Neuronal stem cell (in vitro differentiated cells): Measurements from ENCODE around the gene STRIT1.

Source experiments
- DNase-seq: peaks from one replicate; pipeline ENCODE4 v3.0.0-alpha.2; 2013; ENCODE audit warnings: low spot score
- H2AFZ ChIP-seq: one replicate; pipeline ENCODE4 v1.6.1; 2013; ENCODE audit warnings: mild to moderate bottlenecking, low read length, inconsistent platforms
- H2AK5ac ChIP-seq: 2 replicates; pipeline ENCODE4 v1.6.1; 2013; ENCODE audit warnings: low read depth, mild to moderate bottlenecking, inconsistent platforms, low read length, moderate library complexity, mixed read lengths
- H2BK120ac ChIP-seq: 2 replicates; pipeline ENCODE4 v1.6.1; 2013; ENCODE audit warnings: low read depth, mild to moderate bottlenecking, inconsistent platforms, low read length, moderate library complexity, mixed read lengths
- H2BK12ac ChIP-seq: one replicate; pipeline ENCODE4 v1.6.1; 2013; ENCODE audit warnings: low read length, inconsistent platforms
- H2BK15ac ChIP-seq: 2 replicates; pipeline ENCODE4 v1.6.1; 2013; ENCODE audit warnings: mild to moderate bottlenecking, low read length, inconsistent platforms, mixed read lengths
- H2BK5ac ChIP-seq: one replicate; pipeline ENCODE4 v1.6.1; 2013; ENCODE audit warnings: inconsistent platforms, mild to moderate bottlenecking, low read length, moderate library complexity
- H3K14ac ChIP-seq: one replicate; pipeline ENCODE4 v1.6.1; 2013; ENCODE audit warnings: low read length, inconsistent platforms
- H3K18ac ChIP-seq: 2 replicates; pipeline ENCODE4 v1.6.1; 2013; ENCODE audit warnings: low read length, inconsistent platforms
- H3K23ac ChIP-seq: 2 replicates; pipeline ENCODE4 v1.6.1; 2013; ENCODE audit warnings: low read depth, mild to moderate bottlenecking, mixed read lengths, low read length, inconsistent platforms; ENCODE audit not compliant: poor library complexity
- H3K27ac ChIP-seq: replicated peaks from 3 replicates; pipeline ENCODE4 v1.5.1; 2013; ENCODE audit warnings: low read length, inconsistent platforms
- H3K27me3 ChIP-seq, 3 experiments: 2 replicates each; pipeline ENCODE4 v1.6.1; 2013; ENCODE audit warnings: low read length in 3 of 3, mild to moderate bottlenecking in 2 of 3, inconsistent platforms in 1 of 3, low read depth in 1 of 3, mixed read lengths in 1 of 3, moderate library complexity in 1 of 3; ENCODE audit not compliant: control insufficient read depth in 3 of 3, insufficient read depth in 3 of 3
- H3K36me3 ChIP-seq, 2 donors: replicated peaks in 1 of 2; 2 replicates each; pipeline ENCODE4 v1.6.1; 2013; ENCODE audit warnings: low read length in 2 of 2; ENCODE audit not compliant: control insufficient read depth in 2 of 2, insufficient read depth in 2 of 2
- H3K4ac ChIP-seq: 2 replicates; pipeline ENCODE4 v1.6.1; 2013; ENCODE audit warnings: inconsistent platforms, mild to moderate bottlenecking, low read length, moderate library complexity
- H3K4me1 ChIP-seq, 2 donors: 1 replicate in 1 of 2; 2 replicates in 1 of 2; pipeline ENCODE4 v1.6.1; 2013; ENCODE audit warnings: low read length in 2 of 2, low read depth in 1 of 2; ENCODE audit not compliant: control insufficient read depth in 2 of 2, insufficient read depth in 1 of 2
- H3K4me2 ChIP-seq: one replicate; pipeline ENCODE4 v1.6.1; 2013; ENCODE audit warnings: mild to moderate bottlenecking, low read length, inconsistent platforms; ENCODE audit not compliant: insufficient read depth, poor library complexity, severe bottlenecking
- H3K4me3 ChIP-seq, 2 donors: 2 replicates each; pipeline ENCODE4 v1.5.1; 2013; ENCODE audit warnings: low read length in 2 of 2, mild to moderate bottlenecking in 2 of 2, inconsistent platforms in 1 of 2, moderate library complexity in 1 of 2
- H3K79me1 ChIP-seq: one replicate; pipeline ENCODE4 v1.6.1; 2013; ENCODE audit warnings: low read depth, mild to moderate bottlenecking, inconsistent platforms, low read length, moderate library complexity
- H3K9ac ChIP-seq: one replicate; pipeline ENCODE4 v1.6.1; 2013; ENCODE audit warnings: mild to moderate bottlenecking, low read depth, low read length, inconsistent platforms; ENCODE audit not compliant: poor library complexity
- H3K9me3 ChIP-seq, 2 donors: replicated peaks in 1 of 2; 2 replicates each; pipeline versions ENCODE3 to v1.6.1; 2013; ENCODE audit warnings: low read length in 2 of 2, mild to moderate bottlenecking in 2 of 2, inconsistent platforms in 1 of 2, low read depth in 1 of 2, mixed read lengths in 1 of 2, moderate library complexity in 1 of 2; ENCODE audit not compliant: control insufficient read depth in 2 of 2, insufficient read depth in 1 of 2
- H4K8ac ChIP-seq: one replicate; pipeline ENCODE4 v1.6.1; 2013; ENCODE audit warnings: low read depth, mild to moderate bottlenecking, inconsistent platforms, low read length, moderate library complexity
- H4K91ac ChIP-seq: one replicate; pipeline ENCODE4 v1.6.1; 2013; ENCODE audit warnings: low read length, low read depth, mild to moderate bottlenecking, inconsistent platforms; ENCODE audit not compliant: poor library complexity
- WGBS, 2 donors: extraction: QIAGEN DNeasy Blood & Tissue Kit; methylation state at CpG; one replicate each; pipeline ENCODE4 v1.1.7; 2013; ENCODE audit warnings: missing lambda C conversion rate in 2 of 2, mixed read lengths in 1 of 2; ENCODE audit not compliant: insufficient read length in 2 of 2, insufficient replicate concordance in 1 of 2; ENCODE audit errors: extremely low coverage in 2 of 2; 5-methylcytosine and 5-hydroxymethylcytosine counted together

The STRIT1 gene

DNA sequence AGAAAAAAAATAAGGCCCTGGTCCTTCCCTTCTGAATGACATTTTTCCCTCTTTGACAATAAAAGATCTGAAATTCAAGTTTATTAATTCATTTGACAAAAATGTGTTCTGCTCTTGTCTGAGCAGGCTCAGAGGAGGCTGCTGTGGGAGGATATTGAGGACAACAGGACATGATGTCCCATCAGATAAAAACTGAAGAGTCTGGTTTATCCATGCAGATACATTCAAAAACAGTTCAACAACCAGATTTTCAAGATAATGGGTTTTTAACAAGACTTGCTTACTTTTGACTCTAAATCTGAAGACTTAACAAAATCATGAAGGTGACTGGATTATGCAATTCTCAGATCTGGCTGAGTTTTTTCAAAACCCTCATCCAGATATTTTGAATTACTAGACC is 36.9 kb upstream of the STRIT1 start:
- no peak overlapping the region for H4K91ac ChIP-seq
- H3K4me1 ChIP-seq, result peaks cover 1 to 2% of the 10 kb centered on the region in 2 donors
- H3K27ac ChIP-seq, result no peak overlapping the region
- H2BK15ac ChIP-seq, result no peak overlapping the region
- no peak overlapping the region for H4K8ac ChIP-seq
- H2BK12ac ChIP-seq, result no peak overlapping the region
- H2AFZ ChIP-seq, result no peak overlapping the region
- no peaks in the 10 kb centered on the region for H3K27me3 ChIP-seq
- no peaks in the 10 kb centered on the region for H3K79me1 ChIP-seq
- H3K18ac ChIP-seq, result no peak overlapping the region
- no peaks in the 10 kb centered on the region for H3K36me3 ChIP-seq
- no peak overlapping the region for H3K9ac ChIP-seq
- no peaks in the 10 kb centered on the region for H3K9me3 ChIP-seq
- H3K4me2 ChIP-seq, result no peak overlapping the region
- H3K4ac ChIP-seq, result no peak overlapping the region
- H2BK120ac ChIP-seq, result no peak overlapping the region
- no peak overlapping the region for H2BK5ac ChIP-seq
- no peak overlapping the region for H3K14ac ChIP-seq
- no peak overlapping the region for H2AK5ac ChIP-seq
- no peak overlapping the region for H3K4me3 ChIP-seq
- DNase-seq, result no peak
- H3K23ac ChIP-seq, result no peak overlapping the region

DNA sequence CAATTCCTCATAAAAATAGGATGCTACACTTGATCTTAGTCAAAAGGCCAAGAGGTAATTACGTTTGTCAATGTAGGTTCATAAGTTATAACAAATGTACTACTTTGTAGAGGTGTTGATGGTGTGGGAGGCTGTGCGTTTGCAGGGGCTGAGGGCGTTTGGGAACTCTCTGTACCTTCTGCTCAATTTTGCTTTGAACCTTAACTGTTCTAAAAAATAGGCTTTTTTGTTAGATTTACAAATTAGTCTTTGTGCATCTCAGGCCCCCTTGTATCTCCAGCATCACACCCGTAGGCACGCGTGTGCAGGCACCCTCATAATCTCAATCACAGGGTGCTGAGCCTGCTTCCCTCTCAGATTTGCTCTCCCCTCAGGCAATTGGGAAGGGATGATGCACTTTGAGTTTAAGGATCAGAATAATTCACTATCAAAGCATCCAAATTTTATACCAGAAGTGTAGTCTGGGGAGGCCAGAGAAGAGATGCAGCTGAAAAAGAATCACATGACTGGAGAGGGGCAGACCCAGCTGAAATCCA is 36.1 kb upstream of the STRIT1 start:
- Histone ChIP-seq H2AK5ac (no peak overlapping the region), H3K14ac (no peak overlapping the region), H2BK15ac (no peak overlapping the region), H4K8ac (no peak overlapping the region), H3K9ac (no peak overlapping the region), H2AFZ (no peak overlapping the region), H3K4ac (no peak overlapping the region), H2BK120ac (no peak overlapping the region), H3K4me1 (peaks cover 1 to 2% of the 10 kb centered on the region in 2 donors), H3K27me3 (no peaks in the 10 kb centered on the region), H3K79me1 (no peaks in the 10 kb centered on the region), H4K91ac (no peak overlapping the region), H3K9me3 (no peaks in the 10 kb centered on the region), H3K23ac (no peak overlapping the region), H2BK12ac (no peak overlapping the region), H3K4me3 (no peak overlapping the region), H3K4me2 (no peak overlapping the region), H3K18ac (no peak overlapping the region), H3K36me3 (no peaks in the 10 kb centered on the region), H3K27ac (no peak overlapping the region), H2BK5ac (no peak overlapping the region)
- no peak for DNase-seq
- WGBS, 2 donors, result no CpG with 5 or more reads among the region's 6 CpGs

DNA sequence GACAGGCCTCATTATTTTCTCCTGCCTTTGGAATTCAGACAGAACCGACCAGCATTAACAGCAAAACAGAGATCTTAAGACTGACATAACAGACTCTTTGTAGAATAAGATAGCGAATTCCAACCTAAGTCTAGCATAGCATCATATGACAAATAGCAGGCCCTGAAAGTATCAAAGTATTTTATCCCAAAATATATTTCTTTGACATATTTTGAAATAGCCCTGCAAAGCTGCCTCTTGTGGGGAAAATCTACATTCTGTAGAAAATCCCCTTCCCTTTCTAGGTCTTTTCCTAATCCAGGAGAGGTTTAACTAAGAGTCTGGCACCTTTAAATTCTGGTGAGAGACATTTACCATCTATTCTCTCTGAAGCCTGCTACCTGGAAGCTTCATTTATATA is 34.4 kb upstream of the STRIT1 start:
- no peak for DNase-seq
- Histone ChIP-seq H3K79me1 (no peaks in the 10 kb centered on the region), H2AFZ (no peak overlapping the region), H2BK5ac (no peak overlapping the region), H4K8ac (no peak overlapping the region), H4K91ac (no peak overlapping the region), H2BK15ac (no peak overlapping the region), H3K4me2 (no peak overlapping the region), H3K9me3 (no peaks in the 10 kb centered on the region), H3K4me1 (peaks cover 1 to 2% of the 10 kb centered on the region in 2 donors), H2BK120ac (no peak overlapping the region), H3K27me3 (no peaks in the 10 kb centered on the region), H3K27ac (no peak overlapping the region), H3K23ac (no peak overlapping the region), H3K14ac (no peak overlapping the region), H3K4me3 (no peak overlapping the region), H2BK12ac (no peak overlapping the region), H3K36me3 (no peaks in the 10 kb centered on the region), H3K9ac (no peak overlapping the region), H3K18ac (no peak overlapping the region), H3K4ac (no peak overlapping the region), H2AK5ac (no peak overlapping the region)
- WGBS, 2 donors, result no CpG with 5 or more reads among the region's 2 CpGs

DNA sequence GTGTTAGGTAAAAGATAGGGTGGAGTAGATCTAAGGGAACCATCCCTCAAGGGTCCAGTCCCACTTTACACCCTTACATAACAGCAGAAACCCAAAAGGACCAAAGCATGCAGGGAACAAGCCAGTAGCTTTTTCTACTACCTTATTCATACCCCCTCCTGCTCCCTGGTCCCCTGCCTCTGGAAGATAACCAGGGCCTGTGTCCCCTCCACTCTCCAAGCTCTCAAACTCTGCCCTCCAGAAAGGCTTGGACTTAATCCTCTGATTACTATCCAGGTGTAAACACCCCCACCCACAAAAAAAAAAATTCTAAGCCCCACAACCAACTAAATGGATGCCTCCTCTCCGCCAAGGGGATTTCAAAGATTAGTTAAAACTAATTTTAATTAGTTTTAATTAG is 33.9 kb upstream of the STRIT1 start:
- Histone ChIP-seq H3K4me3 (no peak overlapping the region), H3K18ac (no peak overlapping the region), H3K4ac (no peak overlapping the region), H2AK5ac (no peak overlapping the region), H3K36me3 (no peaks in the 10 kb centered on the region), H3K79me1 (no peaks in the 10 kb centered on the region), H3K4me1 (peaks cover 1 to 2% of the 10 kb centered on the region in 2 donors), H3K4me2 (no peak overlapping the region), H2BK120ac (no peak overlapping the region), H4K91ac (no peak overlapping the region), H2AFZ (no peak overlapping the region), H4K8ac (no peak overlapping the region), H3K27me3 (no peaks in the 10 kb centered on the region), H3K9ac (no peak overlapping the region), H3K27ac (no peak overlapping the region), H3K14ac (no peak overlapping the region), H3K23ac (no peak overlapping the region), H2BK12ac (no peak overlapping the region), H3K9me3 (no peaks in the 10 kb centered on the region), H2BK5ac (no peak overlapping the region), H2BK15ac (no peak overlapping the region)
- no peak for DNase-seq
- no CpG with 5 or more reads among the region's 1 CpG for WGBS, 2 donors
